ENCODE results near the gene ASAP3. TPM values are rescaled to one million over a fixed set of nuclear protein-coding genes. Genes with fewer than 3 reads are reported as not detected.

ASAP3 gene
- total RNA-seq, 4 donors from 2014 or later, result 68.7 to 130 (median 88.5) TPM

GRCh38 chr1:23530087-23530746, 46.2 kb upstream of the ASAP3 start:
- peaks cover 92% of the 10 kb centered on the region for H3K4me1 ChIP-seq
- no peaks in the 10 kb centered on the region for H3K36me3 ChIP-seq
- no peaks in the 10 kb centered on the region for H3K9me3 ChIP-seq
- peak overlapping the region; percentile 82 for H3K27ac ChIP-seq
- H3K4me3 ChIP-seq, result peak overlapping the region; percentile 74
- H3K27me3 ChIP-seq, result peaks cover 4% of the 10 kb centered on the region
- TF ChIP-seq POLR2AphosphoS5 (IDR thresholded peaks at IDR 0.05), result no peak
- TF ChIP-seq POLR2A (IDR thresholded peaks at IDR 0.05), result no peak
- DNase-seq (ENCODE audit: low spot score in 2 of 2), result no peak
- WGBS, result 5% methylated on average over 15 of the region's 22 CpGs

- DNase-seq (ENCODE audit: low spot score in 2 of 2), result no peak
- H3K36me3 ChIP-seq, result no peaks in the 10 kb centered on the region
- no peak overlapping the region for H3K4me3 ChIP-seq
- peak overlapping the region; percentile 82 for H3K27ac ChIP-seq
- peaks cover 4% of the 10 kb centered on the region for H3K27me3 ChIP-seq
- peaks cover 96% of the 10 kb centered on the region for H3K4me1 ChIP-seq
- 44% methylated on average over 6 of the region's 8 CpGs for WGBS
- no peak for TF ChIP-seq POLR2AphosphoS5 (IDR thresholded peaks at IDR 0.05)
- no peak for TF ChIP-seq CTCF (IDR thresholded peaks at IDR 0.05)
- no peak for TF ChIP-seq EP300 (IDR thresholded peaks at IDR 0.05)
- no peak for TF ChIP-seq POLR2A (IDR thresholded peaks at IDR 0.05)
- H3K9me3 ChIP-seq, result no peaks in the 10 kb centered on the region
These were observed 45.4 kb upstream of the ASAP3 start for GRCh38 chr1:23529146-23530086.

GRCh38 chr1:23528250-23528978, 44.4 kb upstream of the ASAP3 start:
- peak overlapping the region; percentile 82 for H3K27ac ChIP-seq
- H3K27me3 ChIP-seq, result peaks cover 4% of the 10 kb centered on the region
- TF ChIP-seq CTCF (IDR thresholded peaks at IDR 0.05) (no peak), POLR2AphosphoS5 (IDR thresholded peaks at IDR 0.05) (no peak), EP300 (IDR thresholded peaks at IDR 0.05) (no peak), POLR2A (IDR thresholded peaks at IDR 0.05) (no peak)
- H3K4me1 ChIP-seq, result peaks cover 89% of the 10 kb centered on the region
- WGBS, result 3% methylated on average over 4 of the region's 9 CpGs
- H3K4me3 ChIP-seq, result peak overlapping the region; percentile 11
- no peaks in the 10 kb centered on the region for H3K9me3 ChIP-seq
- DNase-seq (ENCODE audit: low spot score in 2 of 2), result peak; percentile 94 to 95
- H3K36me3 ChIP-seq, result no peaks in the 10 kb centered on the region

- H3K4me3 ChIP-seq, result no peak overlapping the region
- no peak for DNase-seq (ENCODE audit: low spot score in 2 of 2)
- peak overlapping the region; percentile 15 for H3K27ac ChIP-seq
- peaks cover 4% of the 10 kb centered on the region for H3K27me3 ChIP-seq
- 40% methylated on average over 6 of the region's 6 CpGs for WGBS
- no peaks in the 10 kb centered on the region for H3K9me3 ChIP-seq
- TF ChIP-seq POLR2AphosphoS5 (IDR thresholded peaks at IDR 0.05), result no peak
- TF ChIP-seq EP300 (IDR thresholded peaks at IDR 0.05), result no peak
- peak in 1 of 2 donors; percentile 12 for TF ChIP-seq CTCF (IDR thresholded peaks at IDR 0.05)
- peaks cover 85% of the 10 kb centered on the region for H3K4me1 ChIP-seq
- no peaks in the 10 kb centered on the region for H3K36me3 ChIP-seq
These were observed 43.9 kb upstream of the ASAP3 start for GRCh38 chr1:23527900-23528249.

- Histone ChIP-seq H3K27me3 (peaks cover 4% of the 10 kb centered on the region), H3K4me3 (no peak overlapping the region), H3K9me3 (no peaks in the 10 kb centered on the region), H3K27ac (peak overlapping the region; percentile 15), H3K4me1 (peaks cover 80% of the 10 kb centered on the region), H3K36me3 (no peaks in the 10 kb centered on the region)
- DNase-seq (ENCODE audit: low spot score in 2 of 2), result no peak
- no peak for TF ChIP-seq EP300 (IDR thresholded peaks at IDR 0.05)
- TF ChIP-seq POLR2A (IDR thresholded peaks at IDR 0.05), result no peak
- no peak for TF ChIP-seq CTCF (IDR thresholded peaks at IDR 0.05)
- no peak for TF ChIP-seq POLR2AphosphoS5 (IDR thresholded peaks at IDR 0.05)
- 97% methylated on average over 3 of the region's 7 CpGs for WGBS
These were observed 43.4 kb upstream of the ASAP3 start for GRCh38 chr1:23527366-23527765.
